SK-N-SH treated with all-trans-retinoic acid at 6 μM for 48 hours (cell line): ENCODE measurements around the gene STK17B.

Experiments used
- ATAC-seq: fragments of 200-7000 bp; cut with Tn5 transposase; 3 replicates; pipeline ENCODE4 v1.9.1; 2020; ENCODE audit warnings: mild to moderate bottlenecking, moderate library complexity
- BACH2 ChIP-seq: fragments of 250-450 bp; sonication (Bioruptor Pico); IDR thresholded peaks from 2 replicates; pipeline ENCODE4 v1.9.0; 2021; ENCODE audit warnings: mild to moderate bottlenecking, borderline replicate concordance
- CSDC2 ChIP-seq: fragments of 250-450 bp; sonication (Bioruptor Pico); IDR thresholded peaks from 2 replicates; pipeline ENCODE4 v1.5.0; 2020; ENCODE audit warnings: mild to moderate bottlenecking, moderate library complexity
- CSRNP3 ChIP-seq: fragments of 250-450 bp; sonication (Bioruptor Pico); IDR thresholded peaks from 2 replicates; pipeline ENCODE4 v1.5.1; 2021; ENCODE audit warnings: mild to moderate bottlenecking, moderate library complexity
- ESRRG ChIP-seq: fragments of 250-450 bp; sonication (Bioruptor Pico); IDR thresholded peaks from 2 replicates; pipeline ENCODE4 v1.6.1; 2021; ENCODE audit warnings: mild to moderate bottlenecking
- GLIS3 ChIP-seq: fragments of 250-450 bp; sonication (Bioruptor Pico); IDR thresholded peaks from 2 replicates; pipeline ENCODE4 v1.5.0; 2020; ENCODE audit warnings: mild to moderate bottlenecking, moderate library complexity
- ISL1 ChIP-seq: fragments of 250-450 bp; sonication (Bioruptor Pico); IDR thresholded peaks from 2 replicates; pipeline ENCODE4 v2.1.2; 2022; ENCODE audit warnings: mild to moderate bottlenecking, moderate library complexity
- POU6F1 ChIP-seq: fragments of 250-450 bp; sonication (Bioruptor Pico); IDR thresholded peaks from 2 replicates; pipeline ENCODE4 v1.8.0; 2021; ENCODE audit warnings: low read depth, mild to moderate bottlenecking, moderate library complexity, borderline replicate concordance
- PPARA ChIP-seq: fragments of 250-450 bp; sonication (Bioruptor Pico); IDR thresholded peaks from 2 replicates; pipeline ENCODE4 v1.5.0; 2020; ENCODE audit warnings: mild to moderate bottlenecking, borderline replicate concordance
- RARB ChIP-seq: fragments of 250-450 bp; sonication (Bioruptor Pico); IDR thresholded peaks from 2 replicates; pipeline ENCODE4 v1.8.0; 2021; ENCODE audit warnings: mild to moderate bottlenecking, moderate library complexity
- SNAI2 ChIP-seq: fragments of 250-450 bp; sonication (Bioruptor Pico); IDR thresholded peaks from 2 replicates; pipeline ENCODE4 v1.5.0; 2020; ENCODE audit warnings: mild to moderate bottlenecking, moderate library complexity
- TCF4 ChIP-seq: fragments of 250-450 bp; sonication (Bioruptor Pico); IDR thresholded peaks from 2 replicates; pipeline ENCODE4 v1.8.0; 2021; ENCODE audit warnings: mild to moderate bottlenecking, moderate library complexity, borderline replicate concordance
- TOX ChIP-seq: fragments of 250-450 bp; sonication (Bioruptor Pico); IDR thresholded peaks from 2 replicates; pipeline ENCODE4 v1.8.0; 2021; ENCODE audit warnings: mild to moderate bottlenecking, moderate library complexity, borderline replicate concordance
- TSHZ2 ChIP-seq: fragments of 250-450 bp; sonication (Bioruptor Pico); IDR thresholded peaks from 2 replicates; pipeline ENCODE4 v1.5.0; 2020; ENCODE audit warnings: mild to moderate bottlenecking, moderate library complexity
- ZC3H10 ChIP-seq: fragments of 250-450 bp; sonication (Bioruptor Pico); IDR thresholded peaks from 2 replicates; pipeline ENCODE4 v1.5.1; 2021; ENCODE audit warnings: mild to moderate bottlenecking, moderate library complexity
- ZFP3 ChIP-seq: fragments of 250-450 bp; sonication (Bioruptor Pico); IDR thresholded peaks from 2 replicates; pipeline ENCODE4 v1.5.0; 2020; ENCODE audit warnings: mild to moderate bottlenecking, moderate library complexity
- ZFP30 ChIP-seq: fragments of 450-650 bp; formaldehyde crosslinking; IDR thresholded peaks from 2 replicates; pipeline ENCODE4 v1.5.0; 2022; ENCODE audit warnings: mild to moderate bottlenecking, moderate library complexity
- ZNF565 ChIP-seq: fragments of 450-650 bp; formaldehyde crosslinking; conservative IDR thresholded peaks from 2 replicates; pipeline ENCODE4 v1.5.0; 2020; ENCODE audit warnings: low read depth, mild to moderate bottlenecking, moderate library complexity
- ZNF70 ChIP-seq: fragments of 450-650 bp; formaldehyde crosslinking; IDR thresholded peaks from 2 replicates; pipeline ENCODE4 v1.5.0; 2020; ENCODE audit warnings: mild to moderate bottlenecking, moderate library complexity
- ZNF8 ChIP-seq: fragments of 450-650 bp; formaldehyde crosslinking; IDR thresholded peaks from 2 replicates; pipeline ENCODE4 v1.5.0; 2020; ENCODE audit warnings: mild to moderate bottlenecking, moderate library complexity
- TF ChIP-seq, protein P1 (sequence below): fragments of 250-450 bp; sonication (Bioruptor Pico); IDR thresholded peaks from 2 replicates; pipeline ENCODE4 v1.8.0; 2020; ENCODE audit warnings: mild to moderate bottlenecking, moderate library complexity, borderline replicate concordance
- TF ChIP-seq, protein P2 (sequence below): fragments of 250-450 bp; sonication (Bioruptor Pico); IDR thresholded peaks from 2 replicates; pipeline ENCODE4 v1.5.1; 2020; ENCODE audit warnings: low read depth, mild to moderate bottlenecking, moderate library complexity

Gene STK17B

GRCh38 chr2:196176142-196176738 lies 4.9 kb upstream of the STK17B start:
- no peak for ATAC-seq

GRCh38 chr2:196174404-196174803 lies 3.0 kb upstream of the STK17B start:
- ATAC-seq = no peak
- no peak for TF ChIP-seq SNAI2 (CRISPR knock-in tag)
- TF ChIP-seq ZFP3 (CRISPR knock-in tag) = no peak
- TF ChIP-seq ZNF8 (CRISPR knock-in tag) = no peak
- TF ChIP-seq ZFP30 (CRISPR knock-in tag) = no peak
- no peak for TF ChIP-seq BACH2 (CRISPR knock-in tag)
- TF ChIP-seq GLIS3 = no peak
- TF ChIP-seq, protein P1, sequence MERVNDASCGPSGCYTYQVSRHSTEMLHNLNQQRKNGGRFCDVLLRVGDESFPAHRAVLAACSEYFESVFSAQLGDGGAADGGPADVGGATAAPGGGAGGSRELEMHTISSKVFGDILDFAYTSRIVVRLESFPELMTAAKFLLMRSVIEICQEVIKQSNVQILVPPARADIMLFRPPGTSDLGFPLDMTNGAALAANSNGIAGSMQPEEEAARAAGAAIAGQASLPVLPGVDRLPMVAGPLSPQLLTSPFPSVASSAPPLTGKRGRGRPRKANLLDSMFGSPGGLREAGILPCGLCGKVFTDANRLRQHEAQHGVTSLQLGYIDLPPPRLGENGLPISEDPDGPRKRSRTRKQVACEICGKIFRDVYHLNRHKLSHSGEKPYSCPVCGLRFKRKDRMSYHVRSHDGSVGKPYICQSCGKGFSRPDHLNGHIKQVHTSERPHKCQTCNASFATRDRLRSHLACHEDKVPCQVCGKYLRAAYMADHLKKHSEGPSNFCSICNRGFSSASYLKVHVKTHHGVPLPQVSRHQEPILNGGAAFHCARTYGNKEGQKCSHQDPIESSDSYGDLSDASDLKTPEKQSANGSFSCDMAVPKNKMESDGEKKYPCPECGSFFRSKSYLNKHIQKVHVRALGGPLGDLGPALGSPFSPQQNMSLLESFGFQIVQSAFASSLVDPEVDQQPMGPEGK (CRISPR knock-in tag) = no peak

More at GRCh38 chr2:196176142-196176738, 4.9 kb upstream of the STK17B start:
- TF ChIP-seq TCF4 (no peak), ZNF565 (no peak), RARB (no peak), TSHZ2 (CRISPR knock-in tag) (no peak), ZC3H10 (CRISPR knock-in tag) (no peak), CSDC2 (CRISPR knock-in tag) (no peak), BACH2 (CRISPR knock-in tag) (no peak), ZFP3 (CRISPR knock-in tag) (no peak)
- TF ChIP-seq, protein P2, sequence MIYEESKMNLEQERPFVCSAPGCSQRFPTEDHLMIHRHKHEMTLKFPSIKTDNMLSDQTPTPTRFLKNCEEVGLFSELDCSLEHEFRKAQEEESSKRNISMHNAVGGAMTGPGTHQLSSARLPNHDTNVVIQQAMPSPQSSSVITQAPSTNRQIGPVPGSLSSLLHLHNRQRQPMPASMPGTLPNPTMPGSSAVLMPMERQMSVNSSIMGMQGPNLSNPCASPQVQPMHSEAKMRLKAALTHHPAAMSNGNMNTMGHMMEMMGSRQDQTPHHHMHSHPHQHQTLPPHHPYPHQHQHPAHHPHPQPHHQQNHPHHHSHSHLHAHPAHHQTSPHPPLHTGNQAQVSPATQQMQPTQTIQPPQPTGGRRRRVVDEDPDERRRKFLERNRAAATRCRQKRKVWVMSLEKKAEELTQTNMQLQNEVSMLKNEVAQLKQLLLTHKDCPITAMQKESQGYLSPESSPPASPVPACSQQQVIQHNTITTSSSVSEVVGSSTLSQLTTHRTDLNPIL = no peak

DNA sequence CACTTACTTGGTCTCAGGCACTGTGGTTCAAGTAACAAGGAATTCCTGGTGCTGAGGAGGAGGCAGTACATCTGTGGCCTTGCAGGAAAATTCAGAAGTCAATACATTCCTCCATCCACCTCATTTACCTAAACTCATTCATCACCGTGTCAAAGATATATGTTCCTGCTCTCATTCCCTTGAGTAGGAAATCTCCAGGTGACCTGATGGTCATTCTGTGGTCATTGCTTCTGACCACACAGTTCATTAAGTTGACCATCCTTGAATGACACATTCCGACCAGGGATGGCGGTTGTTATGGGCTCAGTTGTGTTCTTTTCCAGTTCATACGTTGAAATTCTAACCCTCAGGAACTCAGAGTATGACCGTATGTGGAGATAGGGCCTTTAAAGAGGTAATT lies 2.1 kb upstream of the STK17B start:
- TF ChIP-seq GLIS3 = no peak
- TF ChIP-seq ZFP30 (CRISPR knock-in tag) = no peak
- TF ChIP-seq BACH2 (CRISPR knock-in tag) = no peak
- no peak for TF ChIP-seq CSDC2 (CRISPR knock-in tag)
- TF ChIP-seq TOX = no peak
- ATAC-seq = no peak

GRCh38 chr2:196172951-196173350 lies 1.6 kb upstream of the STK17B start:
- no peak for ATAC-seq
- no peak for TF ChIP-seq ZNF565

- ATAC-seq = no peak
- TF ChIP-seq CSRNP3 (CRISPR knock-in tag) = no peak
- no peak for TF ChIP-seq ZC3H10 (CRISPR knock-in tag)
- TF ChIP-seq POU6F1 = no peak
- TF ChIP-seq ISL1 (CRISPR knock-in tag) = no peak
- no peak for TF ChIP-seq GLIS3
- TF ChIP-seq ZFP3 (CRISPR knock-in tag) = no peak
- no peak for TF ChIP-seq TOX
- no peak for TF ChIP-seq ZNF8 (CRISPR knock-in tag)
- no peak for TF ChIP-seq ESRRG (CRISPR knock-in tag)
- TF ChIP-seq, protein P1 (CRISPR knock-in tag) = no peak
- no peak for TF ChIP-seq ZNF70 (CRISPR knock-in tag)
- no peak for TF ChIP-seq RARB
- no peak for TF ChIP-seq PPARA
- no peak for TF ChIP-seq TCF4
- TF ChIP-seq, protein P2 = no peak
- TF ChIP-seq SNAI2 (CRISPR knock-in tag) = no peak
- no peak for TF ChIP-seq ZFP30 (CRISPR knock-in tag)
Measured at GRCh38 chr2:196171946-196172345, 568 bp upstream of the STK17B start.
